Sigmoid colon (tissue), 4 donors: ENCODE data around the gene NFKB2.

Source experiments
- CTCF ChIP-seq, 4 experiments: fragments of 450-650 bp in 3 of 4; fragments of 200-600 bp in 1 of 4; IDR thresholded peaks; one replicate each; pipeline ENCODE4 v1.5.1; 2016 to 2019; ENCODE audit warnings: antibody characterized with exemption in 4 of 4, mild to moderate bottlenecking in 3 of 4, moderate library complexity in 2 of 4
- POLR2A ChIP-seq, 2 donors: fragments of 450-650 bp; IDR thresholded peaks; one replicate each; pipeline ENCODE4 v1.6.1; 2016; ENCODE audit warnings: antibody characterized with exemption in 2 of 2, mild to moderate bottlenecking in 2 of 2, moderate library complexity in 2 of 2
- POLR2AphosphoS5 ChIP-seq, 4 donors: sonication (generic); formaldehyde crosslinking; IDR thresholded peaks; one replicate each; pipeline ENCODE4 v1.6.1; 2017; ENCODE audit warnings: antibody characterized with exemption in 4 of 4

- no peak for TF ChIP-seq POLR2A (IDR thresholded peaks at IDR 0.05)
- TF ChIP-seq CTCF (IDR thresholded peaks at IDR 0.05), result no peak
- no peak for TF ChIP-seq POLR2AphosphoS5 (IDR thresholded peaks at IDR 0.05)
Measured at GRCh38 chr10:102405108-102405571, 9.6 kb downstream of the NFKB2 start.
